Liver (tissue), 9 donors: ENCODE data around the gene TH. TPM values are rescaled to one million over a fixed set of nuclear protein-coding genes. Genes with fewer than 3 reads are reported as not detected.

Experiments
- DNase-seq: peaks from one replicate; pipeline ENCODE4 v3.0.0-alpha.2; 2017; ENCODE audit warnings: low spot score
- H3K27ac ChIP-seq, 2 donors: one replicate each; pipeline ENCODE4 v1.7.0; 2013; ENCODE audit warnings: inconsistent platforms in 2 of 2, low read length in 2 of 2, control low read depth in 1 of 2, low read depth in 1 of 2, mild to moderate bottlenecking in 1 of 2
- H3K27me3 ChIP-seq, 4 donors: one replicate each; pipeline versions ENCODE4 v1.6.1 to v1.7.0; 2013; ENCODE audit warnings: low read length in 3 of 4, inconsistent platforms in 1 of 4, mild to moderate bottlenecking in 1 of 4, moderate library complexity in 1 of 4; ENCODE audit not compliant: control insufficient read depth in 4 of 4, insufficient read depth in 4 of 4
- H3K36me3 ChIP-seq, 4 donors: one replicate each; pipeline versions ENCODE4 v1.6.1 to v1.7.0; 2013; ENCODE audit warnings: low read length in 3 of 4, mild to moderate bottlenecking in 3 of 4, low read depth in 1 of 4, moderate library complexity in 1 of 4; ENCODE audit not compliant: control insufficient read depth in 4 of 4, insufficient read depth in 3 of 4
- H3K4me1 ChIP-seq, 4 donors: one replicate each; pipeline versions ENCODE4 v1.6.1 to v1.7.0; 2013; ENCODE audit warnings: low read length in 3 of 4, mild to moderate bottlenecking in 3 of 4, moderate library complexity in 1 of 4; ENCODE audit not compliant: control insufficient read depth in 4 of 4, insufficient read depth in 4 of 4
- H3K4me3 ChIP-seq, 3 donors: one replicate each; pipeline versions ENCODE4 v1.6.1 to v1.7.0; 2013; ENCODE audit warnings: low read length in 3 of 3, control low read depth in 1 of 3, low read depth in 1 of 3, mild to moderate bottlenecking in 1 of 3
- H3K9ac ChIP-seq, 2 donors: one replicate each; pipeline ENCODE4 v1.7.0; 2013; ENCODE audit warnings: low read length in 2 of 2, mild to moderate bottlenecking in 2 of 2, moderate library complexity in 2 of 2, control low read depth in 1 of 2, low read depth in 1 of 2
- H3K9me3 ChIP-seq, 4 donors: one replicate each; pipeline versions ENCODE4 v1.6.1 to v1.7.0; 2013; ENCODE audit warnings: low read length in 3 of 4; ENCODE audit not compliant: control insufficient read depth in 4 of 4
- EGR1 ChIP-seq, 2 donors: IDR thresholded peaks; 2 replicates each; pipeline ENCODE4 v1.6.1; 2016 to 2018; ENCODE audit warnings: antibody characterized with exemption in 2 of 2, low read depth in 2 of 2
- FOXA1 ChIP-seq: IDR thresholded peaks from 2 replicates; pipeline ENCODE4 v1.6.1; 2016; ENCODE audit warnings: antibody characterized with exemption
- FOXA2 ChIP-seq: IDR thresholded peaks from 2 replicates; pipeline ENCODE4 v1.6.1; 2016; ENCODE audit warnings: antibody characterized with exemption
- GABPA ChIP-seq, 2 donors: IDR thresholded peaks in 1 of 2; conservative IDR thresholded peaks in 1 of 2; 2 replicates each; pipeline ENCODE4 v1.6.1; 2016; ENCODE audit warnings: antibody characterized with exemption in 2 of 2, mild to moderate bottlenecking in 1 of 2, moderate library complexity in 1 of 2
- HNF4A ChIP-seq, 2 donors: conservative IDR thresholded peaks; 2 replicates each; pipeline ENCODE4 v1.6.1; 2016; ENCODE audit warnings: antibody characterized with exemption in 2 of 2, mild to moderate bottlenecking in 2 of 2
- HNF4G ChIP-seq: IDR thresholded peaks from 2 replicates; pipeline ENCODE4 v1.6.1; 2016; ENCODE audit warnings: antibody characterized with exemption
- JUND ChIP-seq, 2 donors: IDR thresholded peaks; 2 replicates each; pipeline ENCODE4 v1.6.1; 2016; ENCODE audit warnings: antibody characterized with exemption in 2 of 2
- NR2F2 ChIP-seq: IDR thresholded peaks from 2 replicates; pipeline ENCODE4 v1.6.1; 2016; ENCODE audit warnings: antibody characterized with exemption
- RAD21 ChIP-seq, 2 donors: IDR thresholded peaks; 2 replicates each; pipeline ENCODE4 v1.6.1; 2016; ENCODE audit warnings: antibody characterized with exemption in 2 of 2, mild to moderate bottlenecking in 2 of 2
- RXRA ChIP-seq, 2 donors: IDR thresholded peaks; 2 replicates each; pipeline ENCODE4 v1.6.1; 2017 to 2018; ENCODE audit warnings: antibody characterized with exemption in 2 of 2, mild to moderate bottlenecking in 1 of 2
- SP1 ChIP-seq: IDR thresholded peaks from 2 replicates; pipeline ENCODE4 v1.6.1; 2018; ENCODE audit warnings: antibody characterized with exemption, mild to moderate bottlenecking
- TAF1 ChIP-seq: conservative IDR thresholded peaks from 2 replicates; pipeline ENCODE4 v1.6.1; 2016; ENCODE audit warnings: antibody characterized with exemption, mild to moderate bottlenecking
- YY1 ChIP-seq: IDR thresholded peaks from 2 replicates; pipeline ENCODE4 v1.6.1; 2016; ENCODE audit warnings: antibody characterized with exemption, mild to moderate bottlenecking
- WGBS: extraction: QIAGEN DNeasy Blood & Tissue Kit; methylation state at CpG from one replicate; pipeline ENCODE4 v1.1.7; 2013; 5-methylcytosine and 5-hydroxymethylcytosine counted together
- polyA plus RNA-seq, 2 donors: library from polyadenylated mRNA; stranded (reverse) in 1 of 2; unstranded in 1 of 2; fragments of 200-250 nt in 1 of 2; fragments of >200 nt in 1 of 2; fragmentation: Nextera tagmentation in 1 of 2; extraction: Ambion mirVana in 1 of 2; gene quantifications; one replicate each; pipeline versions ENCODE4 v1.2.1 to v1.2.3, GENCODE V29; 2013 to 2015
- total RNA-seq, 2 donors: library from RNA; depleted of rRNA; stranded (reverse); fragments of >200 nt; gene quantifications; one replicate each; pipeline ENCODE4 v1.2.3, GENCODE V29; 2014
- TF ChIP-seq, protein P1 (sequence below): IDR thresholded peaks from 2 replicates; pipeline ENCODE4 v1.6.1; 2016; ENCODE audit warnings: antibody characterized with exemption
- TF ChIP-seq, protein P2 (sequence below): fragments of 150-350 bp; IDR thresholded peaks from 2 replicates; pipeline ENCODE4 v1.5.1; 2017; ENCODE audit warnings: improper control_type of control experiment, low read depth, low read length; ENCODE audit not compliant: missing input control
- TF ChIP-seq, protein P3 (sequence below): IDR thresholded peaks from 2 replicates; pipeline ENCODE4 v1.6.1; 2016; ENCODE audit warnings: antibody characterized with exemption, mild to moderate bottlenecking
- TF ChIP-seq, protein P4 (sequence below): IDR thresholded peaks from 2 replicates; pipeline ENCODE4 v1.6.1; 2016; ENCODE audit warnings: antibody characterized with exemption
- TF ChIP-seq, protein P5 (sequence below): IDR thresholded peaks from 2 replicates; pipeline ENCODE4 v1.6.1; 2016; ENCODE audit warnings: antibody characterized with exemption
- donor health status: healthy.
- donor health status: healthy.
- donor health status: healthy.
- donor health status: healthy.
- donor health status: healthy.

Gene TH
- total and polyA plus RNA-seq, 4 donors = 0.13 to 0.24 TPM; not detected in 2

DNA sequence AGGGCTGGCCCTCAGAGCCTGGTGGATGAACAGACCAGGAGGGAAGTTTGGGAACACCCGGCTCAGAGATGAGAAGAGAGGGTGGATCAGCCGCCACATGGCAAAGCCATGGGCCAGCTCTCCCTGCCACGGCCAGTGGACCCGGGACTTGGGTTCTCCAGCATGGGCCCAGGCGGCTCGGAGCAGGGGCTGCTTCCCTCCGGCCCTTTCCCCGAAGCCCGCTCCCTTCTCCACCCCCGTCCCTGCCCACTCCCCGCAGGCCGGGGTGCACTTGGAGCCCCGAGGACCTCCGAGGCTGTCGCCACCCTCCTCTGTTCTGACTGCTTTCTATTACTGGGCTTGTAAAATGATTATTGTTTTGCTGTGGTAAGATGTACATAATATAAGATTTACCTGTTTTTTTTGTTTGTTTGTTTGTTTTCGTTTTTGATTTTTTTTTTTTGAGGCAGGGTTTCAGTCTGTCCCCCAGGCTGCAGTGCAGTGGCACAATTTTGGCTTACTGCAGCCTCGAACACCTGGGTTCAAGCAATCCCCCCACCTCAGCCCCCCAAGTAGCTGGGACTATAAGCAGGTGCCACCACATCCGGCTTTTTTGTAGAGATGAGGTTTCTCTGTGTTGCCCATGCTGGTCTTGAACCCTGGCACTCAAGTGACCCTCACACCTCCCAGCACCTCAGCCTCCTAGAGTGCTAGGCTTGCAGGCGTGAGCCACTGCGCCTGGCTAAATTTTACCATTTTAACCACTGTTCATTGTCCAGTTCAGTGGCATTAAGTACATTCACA is 11.3 kb upstream of the TH start:
- no peaks in the 10 kb centered on the region for H3K4me1 ChIP-seq
- peaks cover 0 to 3% (median under 1%) of the 10 kb centered on the region in 4 donors for H3K27me3 ChIP-seq
- H3K36me3 ChIP-seq = no peaks in the 10 kb centered on the region
- no peak for TF ChIP-seq GABPA (IDR thresholded peaks at IDR 0.05 in 1 of 2, conservative IDR thresholded peaks at IDR 0.05 in 1 of 2)
- TF ChIP-seq, protein P1, sequence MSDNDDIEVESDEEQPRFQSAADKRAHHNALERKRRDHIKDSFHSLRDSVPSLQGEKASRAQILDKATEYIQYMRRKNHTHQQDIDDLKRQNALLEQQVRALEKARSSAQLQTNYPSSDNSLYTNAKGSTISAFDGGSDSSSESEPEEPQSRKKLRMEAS = no peak
- TF ChIP-seq, protein P2, sequence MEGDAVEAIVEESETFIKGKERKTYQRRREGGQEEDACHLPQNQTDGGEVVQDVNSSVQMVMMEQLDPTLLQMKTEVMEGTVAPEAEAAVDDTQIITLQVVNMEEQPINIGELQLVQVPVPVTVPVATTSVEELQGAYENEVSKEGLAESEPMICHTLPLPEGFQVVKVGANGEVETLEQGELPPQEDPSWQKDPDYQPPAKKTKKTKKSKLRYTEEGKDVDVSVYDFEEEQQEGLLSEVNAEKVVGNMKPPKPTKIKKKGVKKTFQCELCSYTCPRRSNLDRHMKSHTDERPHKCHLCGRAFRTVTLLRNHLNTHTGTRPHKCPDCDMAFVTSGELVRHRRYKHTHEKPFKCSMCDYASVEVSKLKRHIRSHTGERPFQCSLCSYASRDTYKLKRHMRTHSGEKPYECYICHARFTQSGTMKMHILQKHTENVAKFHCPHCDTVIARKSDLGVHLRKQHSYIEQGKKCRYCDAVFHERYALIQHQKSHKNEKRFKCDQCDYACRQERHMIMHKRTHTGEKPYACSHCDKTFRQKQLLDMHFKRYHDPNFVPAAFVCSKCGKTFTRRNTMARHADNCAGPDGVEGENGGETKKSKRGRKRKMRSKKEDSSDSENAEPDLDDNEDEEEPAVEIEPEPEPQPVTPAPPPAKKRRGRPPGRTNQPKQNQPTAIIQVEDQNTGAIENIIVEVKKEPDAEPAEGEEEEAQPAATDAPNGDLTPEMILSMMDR = no peak
- no peak for TF ChIP-seq HNF4G
- TF ChIP-seq TAF1 = no peak
- no peak for TF ChIP-seq YY1
- TF ChIP-seq, protein P3, sequence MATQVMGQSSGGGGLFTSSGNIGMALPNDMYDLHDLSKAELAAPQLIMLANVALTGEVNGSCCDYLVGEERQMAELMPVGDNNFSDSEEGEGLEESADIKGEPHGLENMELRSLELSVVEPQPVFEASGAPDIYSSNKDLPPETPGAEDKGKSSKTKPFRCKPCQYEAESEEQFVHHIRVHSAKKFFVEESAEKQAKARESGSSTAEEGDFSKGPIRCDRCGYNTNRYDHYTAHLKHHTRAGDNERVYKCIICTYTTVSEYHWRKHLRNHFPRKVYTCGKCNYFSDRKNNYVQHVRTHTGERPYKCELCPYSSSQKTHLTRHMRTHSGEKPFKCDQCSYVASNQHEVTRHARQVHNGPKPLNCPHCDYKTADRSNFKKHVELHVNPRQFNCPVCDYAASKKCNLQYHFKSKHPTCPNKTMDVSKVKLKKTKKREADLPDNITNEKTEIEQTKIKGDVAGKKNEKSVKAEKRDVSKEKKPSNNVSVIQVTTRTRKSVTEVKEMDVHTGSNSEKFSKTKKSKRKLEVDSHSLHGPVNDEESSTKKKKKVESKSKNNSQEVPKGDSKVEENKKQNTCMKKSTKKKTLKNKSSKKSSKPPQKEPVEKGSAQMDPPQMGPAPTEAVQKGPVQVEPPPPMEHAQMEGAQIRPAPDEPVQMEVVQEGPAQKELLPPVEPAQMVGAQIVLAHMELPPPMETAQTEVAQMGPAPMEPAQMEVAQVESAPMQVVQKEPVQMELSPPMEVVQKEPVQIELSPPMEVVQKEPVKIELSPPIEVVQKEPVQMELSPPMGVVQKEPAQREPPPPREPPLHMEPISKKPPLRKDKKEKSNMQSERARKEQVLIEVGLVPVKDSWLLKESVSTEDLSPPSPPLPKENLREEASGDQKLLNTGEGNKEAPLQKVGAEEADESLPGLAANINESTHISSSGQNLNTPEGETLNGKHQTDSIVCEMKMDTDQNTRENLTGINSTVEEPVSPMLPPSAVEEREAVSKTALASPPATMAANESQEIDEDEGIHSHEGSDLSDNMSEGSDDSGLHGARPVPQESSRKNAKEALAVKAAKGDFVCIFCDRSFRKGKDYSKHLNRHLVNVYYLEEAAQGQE = no peak
- TF ChIP-seq RXRA (IDR thresholded peaks at IDR 0.05) = no peak
- no peak for TF ChIP-seq JUND (IDR thresholded peaks at IDR 0.05)
- TF ChIP-seq HNF4A (conservative IDR thresholded peaks at IDR 0.05) = no peak
- no peak for TF ChIP-seq NR2F2
- no peak for DNase-seq
- no peak overlapping the region for H3K9ac ChIP-seq
- H3K4me3 ChIP-seq = no peak overlapping the region
- no peak overlapping the region for H3K27ac ChIP-seq
- WGBS = 78% methylated on average over 20 of the region's 20 CpGs
- H3K9me3 ChIP-seq = no peaks in the 10 kb centered on the region

DNA sequence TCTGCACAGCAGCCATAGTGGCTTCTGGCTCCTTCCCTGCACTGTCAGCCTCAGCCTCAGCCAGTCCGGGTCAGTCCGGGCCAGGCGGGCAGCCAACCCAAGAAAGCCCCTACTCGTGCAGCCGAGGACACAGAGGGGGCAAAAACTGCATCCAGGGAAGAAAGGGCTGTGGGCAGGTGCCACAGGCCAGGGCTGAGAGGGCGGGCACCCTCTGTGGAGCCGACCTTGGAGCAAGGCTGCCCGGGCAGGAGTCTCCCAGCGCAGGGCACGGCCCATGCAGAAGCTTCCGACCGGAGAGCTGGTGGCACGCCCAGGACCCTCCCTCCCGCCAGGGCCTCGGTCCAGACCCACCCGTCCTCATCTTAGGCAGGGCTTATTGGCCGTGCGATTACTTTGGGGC is 10.5 kb upstream of the TH start:
- 81% methylated on average over 18 of the region's 18 CpGs for WGBS
- Histone ChIP-seq H3K9me3 (no peaks in the 10 kb centered on the region), H3K9ac (no peak overlapping the region), H3K27ac (no peak overlapping the region), H3K27me3 (peaks cover 0 to 3% (median 0%) of the 10 kb centered on the region in 4 donors), H3K4me1 (no peaks in the 10 kb centered on the region), H3K4me3 (no peak overlapping the region), H3K36me3 (no peaks in the 10 kb centered on the region)
- no peak for DNase-seq
- TF ChIP-seq, protein P2 = no peak
- TF ChIP-seq, protein P4, sequence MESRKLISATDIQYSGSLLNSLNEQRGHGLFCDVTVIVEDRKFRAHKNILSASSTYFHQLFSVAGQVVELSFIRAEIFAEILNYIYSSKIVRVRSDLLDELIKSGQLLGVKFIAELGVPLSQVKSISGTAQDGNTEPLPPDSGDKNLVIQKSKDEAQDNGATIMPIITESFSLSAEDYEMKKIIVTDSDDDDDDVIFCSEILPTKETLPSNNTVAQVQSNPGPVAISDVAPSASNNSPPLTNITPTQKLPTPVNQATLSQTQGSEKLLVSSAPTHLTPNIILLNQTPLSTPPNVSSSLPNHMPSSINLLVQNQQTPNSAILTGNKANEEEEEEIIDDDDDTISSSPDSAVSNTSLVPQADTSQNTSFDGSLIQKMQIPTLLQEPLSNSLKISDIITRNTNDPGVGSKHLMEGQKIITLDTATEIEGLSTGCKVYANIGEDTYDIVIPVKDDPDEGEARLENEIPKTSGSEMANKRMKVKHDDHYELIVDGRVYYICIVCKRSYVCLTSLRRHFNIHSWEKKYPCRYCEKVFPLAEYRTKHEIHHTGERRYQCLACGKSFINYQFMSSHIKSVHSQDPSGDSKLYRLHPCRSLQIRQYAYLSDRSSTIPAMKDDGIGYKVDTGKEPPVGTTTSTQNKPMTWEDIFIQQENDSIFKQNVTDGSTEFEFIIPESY = no peak
- TF ChIP-seq NR2F2 (no peak), JUND (IDR thresholded peaks at IDR 0.05) (no peak), RAD21 (IDR thresholded peaks at IDR 0.05) (no peak), FOXA2 (no peak), HNF4A (conservative IDR thresholded peaks at IDR 0.05) (no peak), FOXA1 (no peak), YY1 (no peak), EGR1 (IDR thresholded peaks at IDR 0.05; ENCODE audit: low read depth in 2 of 2) (no peak), SP1 (no peak), HNF4G (no peak), RXRA (IDR thresholded peaks at IDR 0.05) (no peak), GABPA (IDR thresholded peaks at IDR 0.05 in 1 of 2, conservative IDR thresholded peaks at IDR 0.05 in 1 of 2) (no peak)
- TF ChIP-seq, protein P1 = no peak
- TF ChIP-seq, protein P5, sequence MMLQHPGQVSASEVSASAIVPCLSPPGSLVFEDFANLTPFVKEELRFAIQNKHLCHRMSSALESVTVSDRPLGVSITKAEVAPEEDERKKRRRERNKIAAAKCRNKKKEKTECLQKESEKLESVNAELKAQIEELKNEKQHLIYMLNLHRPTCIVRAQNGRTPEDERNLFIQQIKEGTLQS = no peak
